ENCODE measurements around the gene CHN1.

CHN1 gene

GRCh38 chr2:175039031-175039430 is 33.9 kb upstream of the CHN1 start:
- Mint-ChIP-seq H3K4me3 (no peak overlapping the region), H3K27me3 (ENCODE audit: low read depth, poor library complexity) (peaks cover 3% of the 10 kb centered on the region), H3K27ac (no peak overlapping the region), H3K4me1 (no peaks in the 10 kb centered on the region), H3K36me3 (ENCODE audit: low read depth) (no peaks in the 10 kb centered on the region), H3K9me3 (peaks cover 7% of the 10 kb centered on the region)
- TF ChIP-seq, protein P1, sequence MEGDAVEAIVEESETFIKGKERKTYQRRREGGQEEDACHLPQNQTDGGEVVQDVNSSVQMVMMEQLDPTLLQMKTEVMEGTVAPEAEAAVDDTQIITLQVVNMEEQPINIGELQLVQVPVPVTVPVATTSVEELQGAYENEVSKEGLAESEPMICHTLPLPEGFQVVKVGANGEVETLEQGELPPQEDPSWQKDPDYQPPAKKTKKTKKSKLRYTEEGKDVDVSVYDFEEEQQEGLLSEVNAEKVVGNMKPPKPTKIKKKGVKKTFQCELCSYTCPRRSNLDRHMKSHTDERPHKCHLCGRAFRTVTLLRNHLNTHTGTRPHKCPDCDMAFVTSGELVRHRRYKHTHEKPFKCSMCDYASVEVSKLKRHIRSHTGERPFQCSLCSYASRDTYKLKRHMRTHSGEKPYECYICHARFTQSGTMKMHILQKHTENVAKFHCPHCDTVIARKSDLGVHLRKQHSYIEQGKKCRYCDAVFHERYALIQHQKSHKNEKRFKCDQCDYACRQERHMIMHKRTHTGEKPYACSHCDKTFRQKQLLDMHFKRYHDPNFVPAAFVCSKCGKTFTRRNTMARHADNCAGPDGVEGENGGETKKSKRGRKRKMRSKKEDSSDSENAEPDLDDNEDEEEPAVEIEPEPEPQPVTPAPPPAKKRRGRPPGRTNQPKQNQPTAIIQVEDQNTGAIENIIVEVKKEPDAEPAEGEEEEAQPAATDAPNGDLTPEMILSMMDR (IDR thresholded peaks at IDR 0.05): no peak
- DNase-seq: no peak

DNA sequence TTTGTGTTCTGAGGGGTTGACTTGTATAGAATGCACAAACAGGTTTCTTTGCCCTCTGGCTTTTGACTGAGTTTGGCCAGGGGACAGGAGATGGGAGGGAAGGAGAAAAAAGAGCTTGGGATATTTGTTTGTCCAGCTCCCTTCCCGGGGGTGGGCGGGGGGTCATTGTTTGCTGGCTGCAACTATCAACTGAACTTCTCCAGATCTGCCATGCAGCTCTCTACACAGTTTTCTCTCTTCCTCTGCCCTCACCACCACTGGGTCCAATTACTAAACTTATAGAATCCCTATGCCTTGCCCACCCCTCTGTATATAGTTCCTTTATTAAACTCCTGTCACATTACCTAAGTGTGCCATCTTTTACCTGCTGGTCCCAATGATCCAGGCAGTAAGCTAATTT is 32.8 kb upstream of the CHN1 start:
- H3K4me3 Mint-ChIP-seq: no peak overlapping the region
- H3K27ac Mint-ChIP-seq: no peak overlapping the region
- no peaks in the 10 kb centered on the region for H3K4me1 Mint-ChIP-seq
- TF ChIP-seq, protein P1 (IDR thresholded peaks at IDR 0.05): no peak
- DNase-seq: no peak
- H3K36me3 Mint-ChIP-seq (ENCODE audit: low read depth): no peaks in the 10 kb centered on the region
- H3K9me3 Mint-ChIP-seq: peaks cover 7% of the 10 kb centered on the region
- peaks cover 3% of the 10 kb centered on the region for H3K27me3 Mint-ChIP-seq (ENCODE audit: low read depth, poor library complexity)

- Mint-ChIP-seq H3K9me3 (no peaks in the 10 kb centered on the region), H3K36me3 (ENCODE audit: low read depth) (no peaks in the 10 kb centered on the region), H3K27me3 (ENCODE audit: low read depth, poor library complexity) (peaks cover 9% of the 10 kb centered on the region), H3K4me1 (no peaks in the 10 kb centered on the region), H3K4me3 (no peak overlapping the region), H3K27ac (no peak overlapping the region)
- TF ChIP-seq, protein P1 (IDR thresholded peaks at IDR 0.05): peak; percentile 47
- DNase-seq: no peak
Measured at GRCh38 chr2:175036582-175037018, 31.4 kb upstream of the CHN1 start.

DNA sequence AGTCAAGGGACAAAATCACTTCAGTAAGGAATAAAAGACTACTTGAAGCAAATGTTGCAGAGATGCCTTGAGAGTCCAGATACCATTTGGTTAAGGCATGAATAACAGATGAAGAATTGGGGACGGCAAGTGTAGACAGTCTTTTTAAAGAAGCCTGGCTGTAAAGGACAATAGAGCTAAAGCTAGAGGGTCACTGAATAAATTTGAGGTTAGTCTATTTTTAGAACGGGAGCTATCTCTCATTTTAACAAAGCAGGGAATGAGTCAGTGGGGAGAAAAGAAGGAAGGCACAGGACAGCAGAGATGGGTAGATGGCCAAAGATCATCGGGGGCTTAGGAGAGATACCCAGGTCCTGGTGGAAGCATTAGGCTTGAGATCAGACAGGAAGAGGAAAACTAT is 30.6 kb upstream of the CHN1 start:
- no peak overlapping the region for H3K4me3 Mint-ChIP-seq
- TF ChIP-seq, protein P1 (IDR thresholded peaks at IDR 0.05): no peak
- H3K4me1 Mint-ChIP-seq: peaks cover 5% of the 10 kb centered on the region
- H3K36me3 Mint-ChIP-seq (ENCODE audit: low read depth): no peaks in the 10 kb centered on the region
- no peak overlapping the region for H3K27ac Mint-ChIP-seq
- no peaks in the 10 kb centered on the region for H3K9me3 Mint-ChIP-seq
- DNase-seq: no peak
- peaks cover 9% of the 10 kb centered on the region for H3K27me3 Mint-ChIP-seq (ENCODE audit: low read depth, poor library complexity)

GRCh38 chr2:175034716-175035115 is 29.5 kb upstream of the CHN1 start:
- Mint-ChIP-seq H3K9me3 (no peaks in the 10 kb centered on the region), H3K4me3 (no peak overlapping the region), H3K27ac (no peak overlapping the region), H3K36me3 (ENCODE audit: low read depth) (no peaks in the 10 kb centered on the region), H3K27me3 (ENCODE audit: low read depth, poor library complexity) (peaks cover 6% of the 10 kb centered on the region), H3K4me1 (peaks cover 11% of the 10 kb centered on the region)
- TF ChIP-seq, protein P1 (IDR thresholded peaks at IDR 0.05): no peak
- no peak for DNase-seq

- DNase-seq: peak; percentile 41
- Mint-ChIP-seq H3K9me3 (no peaks in the 10 kb centered on the region), H3K27me3 (ENCODE audit: low read depth, poor library complexity) (peaks cover 6% of the 10 kb centered on the region), H3K36me3 (ENCODE audit: low read depth) (no peaks in the 10 kb centered on the region), H3K4me1 (peaks cover 23% of the 10 kb centered on the region), H3K4me3 (no peak overlapping the region), H3K27ac (peak overlapping the region; percentile 64)
- TF ChIP-seq, protein P1 (IDR thresholded peaks at IDR 0.05): peak; percentile 40
Measured at GRCh38 chr2:175030380-175031271, 25.4 kb upstream of the CHN1 start.
